ENCODE data around the gene B4GALT5. TPM values are rescaled to one million over a fixed set of nuclear protein-coding genes. Genes with fewer than 3 reads are reported as not detected.
"Not testable (repeated sequence)": the region's sequence is repeated elsewhere in the genome, so short reads cannot be mapped to it uniquely, and the experiment has no call there.

Gene B4GALT5, protein sequence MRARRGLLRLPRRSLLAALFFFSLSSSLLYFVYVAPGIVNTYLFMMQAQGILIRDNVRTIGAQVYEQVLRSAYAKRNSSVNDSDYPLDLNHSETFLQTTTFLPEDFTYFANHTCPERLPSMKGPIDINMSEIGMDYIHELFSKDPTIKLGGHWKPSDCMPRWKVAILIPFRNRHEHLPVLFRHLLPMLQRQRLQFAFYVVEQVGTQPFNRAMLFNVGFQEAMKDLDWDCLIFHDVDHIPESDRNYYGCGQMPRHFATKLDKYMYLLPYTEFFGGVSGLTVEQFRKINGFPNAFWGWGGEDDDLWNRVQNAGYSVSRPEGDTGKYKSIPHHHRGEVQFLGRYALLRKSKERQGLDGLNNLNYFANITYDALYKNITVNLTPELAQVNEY
- 23.4 and 25.6 TPM in 2 replicates for total RNA-seq

DNA sequence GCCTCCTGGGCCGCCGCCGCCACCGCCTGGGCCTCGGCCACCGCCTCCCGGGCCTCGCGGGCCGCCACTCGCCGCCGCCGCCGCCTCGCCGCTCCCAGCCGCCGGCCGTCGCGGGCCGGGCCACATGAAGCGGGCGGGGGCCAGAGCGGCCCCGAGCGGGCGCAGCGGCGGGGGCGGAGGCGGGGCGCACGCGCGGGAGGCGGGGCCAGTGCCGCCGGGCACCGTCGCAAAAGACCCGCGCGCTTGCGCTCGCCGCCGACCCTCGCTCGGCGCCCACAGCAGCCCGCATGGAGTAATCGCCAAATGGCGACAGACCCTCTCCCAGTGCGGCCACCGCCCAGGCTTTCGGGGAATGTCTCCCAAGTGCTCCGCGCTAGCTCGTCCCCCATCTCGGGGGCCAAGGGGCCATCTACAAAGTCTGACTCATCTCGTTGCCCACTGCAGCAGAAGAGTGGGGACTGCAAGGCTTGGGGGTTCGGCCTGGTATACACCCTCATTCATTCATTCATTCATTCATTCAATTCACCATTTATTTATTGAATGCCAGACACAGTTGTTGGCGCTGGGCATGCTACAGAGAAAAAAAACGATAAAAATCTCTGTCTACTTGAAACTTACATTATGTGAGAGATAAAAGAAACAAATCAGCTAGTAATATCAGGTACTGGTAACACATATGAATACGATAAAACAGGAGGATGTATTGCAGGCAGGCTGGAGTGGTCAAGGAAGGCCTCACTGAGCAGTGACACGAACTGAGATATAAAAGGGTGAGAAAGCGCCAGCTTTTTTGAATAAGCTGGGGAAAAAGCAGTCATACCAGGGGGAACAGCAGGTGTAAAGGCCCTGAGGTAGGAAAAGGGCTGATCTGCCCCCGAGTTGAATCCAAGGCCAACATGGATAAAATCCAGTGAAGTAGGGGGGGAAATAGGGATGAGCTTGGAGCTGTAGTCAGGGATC lies at the start of gene B4GALT5:
Gene B4GALT5 (minus strand): TSS at position 126 of the 960 bp plus-strand sequence. CDS start 188 bp downstream, outside the sequence.
- intact Hi-C loops (cut with micrococcal nuclease): loop anchor here (5.0 to 10.0 kb wide), 5 partner anchors 37 to 201 kb away; partner anchors contain the start of gene SPATA2

DNA sequence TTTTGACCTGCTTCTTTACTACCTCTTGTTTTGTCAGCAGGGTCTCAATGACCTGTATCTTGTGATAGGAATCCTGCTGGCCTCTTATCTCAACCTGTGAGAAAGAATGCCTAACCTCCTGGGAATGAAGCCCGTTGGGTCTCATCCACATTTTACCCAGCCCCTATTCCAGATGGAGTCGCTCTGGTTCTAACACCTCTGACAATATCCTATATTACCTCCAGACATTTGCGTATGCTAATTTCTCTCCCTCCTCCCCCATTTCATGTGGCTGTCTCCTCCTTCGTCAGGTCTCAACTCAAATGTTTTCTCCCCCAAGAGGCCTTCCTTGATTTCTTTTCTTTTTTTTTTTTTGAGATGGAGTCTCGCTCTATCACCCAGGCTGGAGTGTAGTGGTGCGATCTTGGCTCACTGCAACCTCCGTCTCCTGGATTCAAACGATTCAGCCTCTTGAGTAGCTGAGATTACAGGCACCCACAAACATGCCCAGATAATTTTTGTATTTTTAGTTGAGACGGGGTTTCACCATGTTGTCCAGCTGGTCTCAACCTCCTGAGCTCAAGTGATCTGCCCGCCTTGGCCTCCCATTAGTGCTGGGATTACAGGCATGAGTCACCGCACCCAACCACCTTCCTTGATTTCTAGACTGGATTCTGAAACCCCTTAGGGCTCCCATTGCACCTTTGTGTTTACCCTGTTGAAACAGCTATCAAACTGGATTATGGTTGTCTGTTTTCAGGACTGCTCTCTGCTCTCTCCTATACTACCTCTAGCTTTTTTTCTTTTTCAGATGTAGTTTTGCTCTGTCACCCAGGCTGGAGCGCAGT lies 49.5 kb upstream of the B4GALT5 start:
- intact Hi-C loops (cut with micrococcal nuclease): no loop called here

DNA sequence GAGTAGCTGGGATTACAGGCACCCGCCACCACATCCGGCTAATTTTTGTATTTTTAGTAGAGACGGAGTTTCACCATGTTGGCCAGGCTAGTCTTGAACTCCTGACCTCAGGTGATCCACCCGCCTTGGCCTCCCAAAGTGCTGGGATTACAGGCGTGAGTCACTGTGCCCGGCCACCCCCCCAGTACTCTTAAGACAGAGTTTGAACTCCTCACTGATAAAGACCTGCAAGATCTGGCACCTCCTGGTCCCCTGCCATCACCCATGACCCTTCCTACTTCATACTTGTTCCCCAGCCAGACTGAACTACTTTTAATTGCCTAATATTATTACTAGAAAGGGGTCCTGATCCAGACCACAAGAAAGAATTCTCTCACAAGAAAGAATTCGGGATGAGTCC lies 48.2 kb upstream of the B4GALT5 start:
- intact Hi-C loops (cut with micrococcal nuclease): not testable (repeated sequence)

DNA sequence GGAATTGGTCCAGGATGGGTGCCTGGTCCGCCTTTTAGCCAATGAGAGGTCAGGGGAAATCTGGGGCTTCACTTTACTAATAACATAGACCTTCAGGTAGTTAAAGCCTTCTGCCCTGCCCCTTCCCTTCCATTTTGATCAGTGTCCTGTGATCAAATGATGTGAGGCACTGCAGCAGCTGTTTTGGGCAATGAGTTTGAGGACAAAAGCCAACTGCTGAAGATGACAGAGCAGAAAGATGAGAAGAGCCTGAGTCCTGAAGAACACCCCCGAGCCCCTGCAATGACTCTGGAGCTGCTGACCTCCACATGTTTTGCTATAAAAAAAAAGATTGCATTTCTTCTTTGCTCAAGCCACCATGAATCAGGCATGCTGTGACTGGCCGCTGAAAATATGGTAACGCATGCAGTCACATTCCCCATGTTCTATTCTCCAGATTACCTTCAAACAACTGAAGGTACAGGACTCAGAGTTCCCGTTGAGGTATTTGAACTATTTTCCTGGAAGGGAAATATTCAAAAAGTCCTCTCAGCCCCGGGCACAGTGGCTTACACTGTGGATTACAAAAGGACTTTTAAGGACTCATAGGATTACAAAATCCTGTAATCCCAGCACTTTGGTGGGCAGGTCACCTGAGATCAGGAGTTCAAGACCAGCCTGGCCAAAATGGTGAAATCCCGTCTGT lies 45.7 kb upstream of the B4GALT5 start:
- intact Hi-C loops (cut with micrococcal nuclease): no loop called here

DNA sequence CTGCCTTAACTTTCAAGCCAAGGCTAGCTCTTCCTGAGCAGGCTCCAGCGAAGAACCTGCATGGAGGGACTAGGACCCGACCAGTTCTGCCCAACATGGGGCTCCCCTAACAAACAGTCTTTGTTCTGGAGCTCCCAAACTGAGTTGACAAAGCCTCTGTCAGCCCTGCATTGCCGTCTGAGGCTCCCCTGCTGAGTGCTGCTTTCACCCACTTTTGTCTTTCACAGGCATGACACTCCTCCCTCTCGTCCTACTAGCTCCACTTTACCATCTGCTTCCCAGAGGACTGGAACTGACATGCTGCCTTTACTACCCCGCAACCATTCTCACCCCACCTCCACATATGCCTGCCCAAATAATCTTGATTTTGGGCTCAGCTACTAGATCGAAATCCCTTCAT lies 45.1 kb upstream of the B4GALT5 start:
- intact Hi-C loops (cut with micrococcal nuclease): no loop called here

DNA sequence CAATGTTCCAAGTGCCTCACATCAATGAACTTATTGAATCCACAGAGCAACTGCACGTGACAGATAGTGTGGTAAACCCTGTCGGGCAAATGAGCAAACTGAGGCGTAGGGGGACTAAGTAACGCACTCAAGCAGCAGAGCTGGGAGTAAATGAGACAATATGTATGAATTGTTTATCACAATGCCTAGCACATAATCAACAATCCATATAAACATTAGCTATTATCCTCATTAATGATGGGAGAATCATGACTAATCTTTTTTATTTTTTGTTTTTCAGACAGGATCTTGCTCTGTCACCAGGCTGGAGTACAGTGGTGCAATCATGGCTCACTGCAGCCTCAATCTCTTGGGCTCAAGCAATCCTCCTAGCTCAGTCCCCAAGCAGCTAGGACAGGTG lies 43.9 kb upstream of the B4GALT5 start:
- intact Hi-C loops (cut with micrococcal nuclease): no loop called here

DNA sequence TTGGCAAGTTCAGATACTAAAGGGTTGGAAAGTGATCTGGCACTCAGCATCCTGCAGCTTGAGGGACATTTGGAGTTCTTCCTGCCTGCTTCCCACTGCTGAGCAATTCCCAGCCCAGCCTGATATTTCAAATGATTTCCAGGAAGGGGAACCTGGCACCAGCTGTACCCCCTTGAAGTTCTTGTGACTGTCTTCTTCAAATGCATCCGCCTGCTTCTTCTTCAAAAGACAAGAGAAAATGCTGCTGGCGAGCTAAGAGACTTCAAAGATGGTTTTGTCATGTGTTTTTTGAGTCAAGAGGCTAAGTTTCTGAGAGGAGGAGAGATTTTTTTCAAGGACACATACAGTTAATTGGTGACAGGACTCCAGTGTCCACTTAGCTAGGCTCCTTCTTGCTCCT lies 42.6 kb upstream of the B4GALT5 start:
- intact Hi-C loops (cut with micrococcal nuclease): no loop called here

DNA sequence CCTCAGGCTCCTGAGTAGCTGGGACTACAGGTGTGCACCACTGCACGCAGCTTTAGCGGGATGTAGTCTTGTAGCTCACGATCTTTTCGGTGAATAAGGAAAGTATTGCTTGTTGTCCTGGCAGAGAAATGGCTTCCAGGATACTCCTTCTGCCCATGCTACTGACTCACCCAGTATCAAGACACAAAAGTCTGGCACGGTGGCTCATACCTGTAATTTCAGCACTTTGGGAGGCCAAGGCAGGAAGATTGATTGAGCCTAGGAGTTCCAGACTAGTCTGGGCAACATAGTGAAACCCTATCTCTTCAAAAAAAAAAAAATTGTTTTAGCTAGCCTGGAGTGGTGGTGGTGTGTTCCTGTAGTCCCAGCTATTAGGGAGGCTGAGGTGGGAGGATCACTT lies 40.9 kb upstream of the B4GALT5 start:
- intact Hi-C loops (cut with micrococcal nuclease): no loop called here

DNA sequence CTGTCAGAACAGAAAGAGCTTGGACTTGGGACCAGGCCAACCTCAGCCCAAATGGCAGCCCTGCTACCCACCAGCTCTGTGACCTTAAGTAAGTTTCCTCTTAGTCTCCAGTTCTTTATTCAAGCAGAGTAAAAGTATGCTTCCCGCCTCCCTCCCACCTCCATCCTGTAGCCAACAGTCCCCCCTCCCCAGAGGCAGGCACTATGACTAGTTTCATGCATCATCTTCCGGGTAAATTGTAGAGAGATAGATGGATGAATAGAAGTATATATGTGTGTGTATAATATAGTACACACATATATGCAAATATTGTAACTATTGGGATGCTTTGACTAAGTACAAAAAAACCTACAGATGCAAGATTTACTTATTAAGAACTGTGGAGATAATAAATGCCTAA lies 39.5 kb upstream of the B4GALT5 start:
- intact Hi-C loops (cut with micrococcal nuclease): no loop called here

DNA sequence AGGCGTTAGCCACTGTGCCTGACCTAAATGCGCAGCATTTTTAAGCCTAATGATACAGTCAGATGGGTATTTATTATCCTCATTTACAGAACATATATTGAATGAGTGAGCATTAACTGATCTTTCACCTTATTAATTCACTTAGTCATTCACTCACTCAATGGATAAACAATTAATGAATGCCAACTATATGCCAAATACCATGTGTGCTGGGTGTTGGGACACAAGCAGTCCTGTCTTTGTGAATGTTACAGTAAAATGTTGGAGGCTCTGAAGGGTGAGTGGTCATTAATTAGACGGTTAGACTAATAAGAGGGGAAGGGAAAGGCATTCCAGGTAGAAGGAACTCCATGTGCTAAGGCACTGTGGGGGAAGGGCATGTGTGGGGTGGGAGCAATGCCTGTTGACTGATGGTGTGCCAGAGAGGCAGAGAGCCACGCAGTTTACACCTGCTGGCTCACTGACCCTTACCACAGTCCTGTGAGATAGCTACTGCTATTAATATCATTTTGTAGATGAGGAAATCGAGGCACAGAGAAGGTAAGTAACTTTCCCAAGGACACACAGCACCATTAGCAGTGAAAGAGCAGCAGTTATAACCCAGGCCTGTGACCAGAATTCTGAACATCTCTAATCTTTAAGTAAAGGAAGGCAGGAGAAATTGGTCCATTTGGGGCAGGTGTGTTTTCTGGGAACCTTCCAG lies 38.7 kb upstream of the B4GALT5 start:
- intact Hi-C loops (cut with micrococcal nuclease): no loop called here

DNA sequence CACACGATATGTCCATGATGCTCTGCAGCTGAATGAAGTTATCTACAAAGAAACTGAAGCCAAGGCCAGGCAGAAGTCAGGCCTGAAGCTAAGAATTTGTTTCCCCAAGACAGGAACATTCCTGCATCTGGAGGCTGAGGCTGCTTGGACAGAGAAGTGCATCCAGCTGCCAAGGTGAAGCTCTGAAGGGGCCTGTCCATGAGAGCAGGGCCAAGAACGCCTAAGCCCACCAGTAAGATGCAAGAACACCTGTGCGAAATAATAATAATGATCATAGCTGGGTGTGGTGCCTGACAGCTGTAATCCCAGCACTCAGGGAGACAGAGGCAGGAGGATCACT lies 37.7 kb upstream of the B4GALT5 start:
- intact Hi-C loops (cut with micrococcal nuclease): no loop called here

DNA sequence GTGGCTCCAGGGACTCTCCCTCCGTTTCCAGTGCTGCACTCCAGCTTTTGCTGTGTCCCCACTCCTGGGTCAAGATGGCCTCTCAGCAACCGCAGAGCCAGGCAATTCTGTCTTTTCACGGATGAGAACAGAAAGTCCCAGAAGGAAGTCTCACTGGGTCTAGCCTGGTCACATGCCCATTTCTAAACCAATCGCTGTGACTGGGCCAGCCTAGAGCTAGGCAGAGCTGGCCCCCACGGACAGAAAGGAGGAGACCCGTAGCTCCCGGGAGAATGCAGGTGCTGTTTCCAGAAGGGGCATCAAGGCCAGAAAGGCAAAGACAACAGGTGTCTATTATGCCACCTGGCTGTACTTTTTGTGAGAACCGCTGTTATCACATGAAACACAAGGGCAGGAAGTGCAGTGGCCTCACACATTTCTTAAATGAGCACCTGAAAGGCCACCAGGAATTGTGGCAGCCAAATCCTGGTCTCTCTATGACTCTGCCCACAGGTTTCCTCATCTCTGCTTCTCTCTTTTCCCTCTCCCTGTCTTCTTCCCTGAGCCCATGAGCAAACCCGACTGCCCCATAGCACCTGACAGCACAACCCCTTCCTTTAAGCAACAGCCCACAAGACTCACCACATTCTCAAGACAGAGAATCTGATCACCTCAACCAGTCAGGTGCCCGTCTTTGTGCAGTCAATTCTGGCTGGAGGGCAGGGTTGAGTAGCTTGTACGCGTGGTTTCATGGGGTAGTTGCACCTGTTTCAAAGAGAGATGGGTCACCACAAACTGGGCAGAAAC lies 37.1 kb upstream of the B4GALT5 start:
- intact Hi-C loops (cut with micrococcal nuclease): no loop called here

DNA sequence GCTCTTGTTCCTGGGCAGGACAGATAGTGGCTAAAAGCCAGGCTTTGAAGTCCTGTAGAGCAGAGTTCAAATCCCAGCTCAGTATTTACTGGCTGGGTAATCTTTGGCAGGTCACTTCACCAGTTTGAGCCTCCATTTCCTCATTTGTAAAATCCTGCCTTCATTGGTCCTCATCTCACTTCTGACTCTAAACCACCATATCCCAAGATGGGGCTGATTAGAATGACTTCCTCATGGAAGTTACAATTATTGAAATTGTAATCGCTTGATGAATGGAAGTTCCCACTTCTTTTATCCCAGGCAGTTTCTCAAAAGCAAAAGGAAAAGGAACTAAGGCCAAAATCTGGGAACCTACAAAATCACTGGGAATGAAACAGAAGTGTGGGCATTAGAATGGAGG lies 35.9 kb upstream of the B4GALT5 start:
- intact Hi-C loops (cut with micrococcal nuclease): no loop called here

DNA sequence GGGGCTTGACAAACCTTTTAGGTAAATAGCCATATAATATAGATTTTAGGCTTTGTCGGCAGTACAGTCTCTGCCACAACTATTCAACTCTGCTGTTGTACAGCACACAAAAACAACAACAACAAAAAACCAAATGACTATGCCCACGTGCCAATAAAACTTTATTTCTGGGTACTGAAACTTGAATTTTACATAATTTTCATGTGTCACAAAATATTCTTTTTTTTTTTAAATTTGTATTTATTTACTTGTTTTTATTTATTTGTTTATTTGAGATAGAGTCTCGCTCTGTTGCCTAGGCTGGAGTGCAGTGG lies 34.8 kb upstream of the B4GALT5 start:
- intact Hi-C loops (cut with micrococcal nuclease): no loop called here

DNA sequence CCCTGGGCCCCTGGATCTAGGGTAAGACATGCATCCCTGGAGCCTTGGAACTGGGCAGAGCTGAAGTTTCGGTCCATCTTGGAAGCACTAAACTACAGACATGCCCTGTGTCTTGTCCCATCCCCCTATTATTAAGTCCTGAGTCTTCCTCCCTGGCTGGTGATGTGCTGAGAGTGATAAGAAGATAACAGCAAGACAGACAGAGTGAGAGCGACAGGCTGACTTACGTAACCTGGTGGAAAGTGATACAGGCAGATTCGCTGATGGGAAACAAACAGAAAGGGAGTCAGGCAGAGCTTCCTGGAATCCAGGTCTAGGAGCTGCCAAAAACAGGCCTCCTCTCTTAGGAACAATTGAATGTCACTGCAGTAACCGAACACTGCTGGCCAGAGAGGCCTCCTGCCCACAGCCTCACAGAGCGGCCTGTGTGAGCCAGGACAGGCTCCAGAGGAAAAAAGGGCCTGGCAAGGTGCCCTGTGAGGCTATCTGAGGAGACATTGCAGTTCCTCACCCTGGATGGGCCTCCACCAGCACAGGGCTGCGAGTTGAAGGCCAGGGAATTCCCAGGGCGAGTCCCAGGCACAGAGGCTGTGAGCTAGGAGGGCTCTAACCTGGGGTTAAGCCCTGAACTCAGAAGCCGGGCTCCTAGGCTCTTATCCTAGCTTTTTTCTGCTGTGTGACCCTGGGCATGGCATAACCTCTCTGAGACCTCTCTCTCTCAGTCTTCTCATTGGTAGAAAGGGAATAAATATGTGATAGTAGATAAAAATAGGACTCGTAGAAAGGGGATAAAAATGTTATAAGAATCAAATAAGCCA lies 34.2 kb upstream of the B4GALT5 start:
- intact Hi-C loops (cut with micrococcal nuclease): no loop called here

DNA sequence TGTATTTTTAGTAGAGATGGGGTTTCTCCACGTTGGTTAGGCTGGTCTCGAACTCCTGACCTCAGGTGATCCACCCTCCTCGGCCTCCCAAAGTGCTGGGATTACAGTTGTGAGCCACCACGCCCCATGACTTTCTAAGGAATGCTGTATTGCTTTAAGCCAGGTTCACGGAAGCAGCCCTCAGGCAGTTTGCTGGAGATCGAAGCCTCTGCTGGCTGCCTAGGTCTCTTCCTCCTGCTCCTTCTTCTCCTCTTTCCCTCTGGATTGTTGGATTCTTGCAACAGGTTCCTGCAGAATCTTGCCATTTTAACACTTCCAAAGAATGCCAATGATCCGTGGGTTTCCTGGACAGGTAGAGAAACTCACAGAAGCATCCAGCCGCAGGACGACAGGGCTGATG lies 29.3 kb upstream of the B4GALT5 start:
- intact Hi-C loops (cut with micrococcal nuclease): no loop called here

DNA sequence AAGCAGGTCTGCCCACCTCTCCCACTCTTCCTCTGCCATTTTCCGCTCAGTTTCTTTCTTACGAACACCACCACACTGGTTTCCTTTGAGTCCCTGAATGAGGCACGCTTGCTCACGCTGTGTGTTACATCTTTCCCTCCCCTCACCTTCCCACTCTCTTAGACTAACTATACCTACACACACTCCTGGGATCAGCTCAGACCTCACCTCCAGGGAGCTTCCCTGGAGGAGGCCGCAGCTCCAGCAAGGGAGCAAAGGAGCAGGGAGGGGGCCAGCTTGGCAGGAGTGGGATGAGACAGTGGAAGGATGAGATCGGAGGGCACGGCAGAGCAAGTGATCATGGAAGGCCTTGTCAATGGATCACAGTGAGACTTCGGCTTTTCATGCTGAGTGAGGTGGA lies 28.3 kb upstream of the B4GALT5 start:
- intact Hi-C loops (cut with micrococcal nuclease): no loop called here

DNA sequence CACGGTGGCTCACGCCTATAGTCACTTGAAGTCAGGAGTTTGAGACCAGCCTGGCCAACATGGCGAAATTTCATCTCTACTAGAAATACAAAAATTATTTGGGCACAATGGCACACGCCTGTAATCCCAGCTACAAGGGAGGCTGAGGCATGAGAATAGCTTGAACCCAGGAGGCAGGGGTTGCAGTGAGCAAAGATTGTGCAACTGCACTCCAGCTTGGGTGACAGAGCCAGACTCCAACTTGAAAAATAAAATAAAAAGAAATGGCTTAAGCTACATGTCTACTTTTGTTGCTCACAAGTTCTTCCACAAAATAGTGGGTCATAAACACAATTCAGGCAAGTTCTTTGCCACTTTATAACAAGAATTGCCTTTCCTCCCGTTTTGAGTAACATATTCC lies 27.1 kb upstream of the B4GALT5 start:
- intact Hi-C loops (cut with micrococcal nuclease): no loop called here

DNA sequence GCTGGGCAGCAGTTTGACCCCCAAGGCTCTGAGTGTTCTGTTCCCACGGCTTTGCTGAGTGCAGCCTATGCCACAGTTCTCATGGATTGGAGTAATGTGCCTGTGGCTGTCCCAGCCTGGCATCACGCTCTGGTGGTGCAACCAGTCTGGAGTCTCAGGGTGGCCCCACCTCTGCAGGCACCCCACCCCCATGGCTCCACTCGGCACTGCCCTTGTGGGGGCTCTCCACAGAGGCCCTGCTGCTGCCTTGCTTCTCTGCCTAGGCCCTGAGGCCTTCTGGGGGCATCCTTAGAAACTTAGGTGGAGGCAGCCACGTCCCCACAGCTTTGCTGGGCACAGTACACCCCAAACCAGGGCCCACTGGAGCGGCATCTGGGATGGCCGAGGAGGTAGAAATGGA lies 25.4 kb upstream of the B4GALT5 start:
- intact Hi-C loops (cut with micrococcal nuclease): no loop called here
